GM12878 (cell line): ENCODE measurements around the gene PGF. TPM values are rescaled to one million over a fixed set of nuclear protein-coding genes. Genes with fewer than 3 reads are reported as not detected.

Experiments
- ATAC-seq: fragments of 200-7000 bp; cut with Tn5 transposase; 3 replicates; pipeline ENCODE4 v1.9.1; 2020; ENCODE audit warnings: mild to moderate bottlenecking, moderate library complexity
- BruUV-seq: library from RNA; stranded (reverse); fragments of 400-500 nt; replicated peaks from 2 replicates; lab custom pipeline; 2021; lab: Mats Ljungman, UMichigan
- CTCF ChIA-PET: fragments of 300-600 bp; sonication (Branson Sonifier 250); formaldehyde crosslinking; extraction: SDS; loops from one replicate; lab custom pipeline; 2021; ENCODE audit warnings: inconsistent platforms; lab: Yijun Ruan, JAX
- POLR2A ChIA-PET: fragments of 350-600 bp; formaldehyde crosslinking; extraction: SDS; loops from one replicate; lab custom pipeline; 2021; ENCODE audit warnings: inconsistent platforms; lab: Charles Lee
- RAD21 ChIA-PET: fragments of 300-600 bp; sonication (Branson Sonifier 250); formaldehyde crosslinking; loops from one replicate; lab custom pipeline; 2023; ENCODE audit warnings: antibody characterized with exemption; ENCODE audit not compliant: unreplicated experiment; lab: Charles Lee
- SMC1A ChIA-PET: fragments of 300-600 bp; sonication (Branson Sonifier 250); formaldehyde crosslinking; loops from one replicate; lab custom pipeline; 2023; ENCODE audit not compliant: unreplicated experiment, uncharacterized antibody; lab: Charles Lee
- DNase-seq: peaks from one replicate; pipeline ENCODE4 v3.0.0-alpha.2; 2011; ENCODE audit warnings: low read depth, low spot score
- FAIRE-seq: peaks from 3 replicates; lab custom pipeline; 2011; peaks lifted over from hg19 to GRCh38; lab: Jason Lieb, UNC
- H2AFZ ChIP-seq: 2 replicates; pipeline ENCODE4 v1.6.0; 2011; ENCODE audit warnings: low read depth, low read length, control low read depth; ENCODE audit not compliant: control insufficient read depth
- H3K27ac ChIP-seq: 2 replicates; pipeline ENCODE4 v1.5.1; 2011; ENCODE audit warnings: control low read depth; ENCODE audit not compliant: control insufficient read depth, insufficient read depth
- H3K27me3 ChIP-seq, 2 experiments: replicated peaks in 1 of 2; 2 replicates each; pipeline versions ENCODE4 v1.6.0 to v1.6.1; 2011; ENCODE audit warnings: low read length in 1 of 2; ENCODE audit not compliant: control insufficient read depth in 2 of 2, insufficient read depth in 2 of 2
- H3K36me3 ChIP-seq, 2 experiments: 2 replicates each; pipeline ENCODE4 v1.5.1; 2011; ENCODE audit warnings: low read length in 1 of 2; ENCODE audit not compliant: control insufficient read depth in 2 of 2, insufficient read depth in 2 of 2
- H3K4me1 ChIP-seq: 2 replicates; pipeline ENCODE4 v1.6.1; 2011; ENCODE audit warnings: mild to moderate bottlenecking, low read length, moderate library complexity, mixed read lengths; ENCODE audit not compliant: control insufficient read depth, insufficient read depth
- H3K4me2 ChIP-seq: 2 replicates; pipeline ENCODE4 v1.6.0; 2011; ENCODE audit warnings: control low read depth; ENCODE audit not compliant: control insufficient read depth, insufficient read depth
- H3K4me3 ChIP-seq: fragments of 200-600 bp; sonication (generic); 2 replicates; pipeline ENCODE4 v1.5.1; 2016
- H3K79me2 ChIP-seq: 2 replicates; pipeline ENCODE4 v1.6.0; 2011; ENCODE audit warnings: low read length; ENCODE audit not compliant: control insufficient read depth, insufficient read depth
- H3K9ac ChIP-seq: 2 replicates; pipeline ENCODE4 v1.8.0; 2011; ENCODE audit warnings: low read length, control low read depth, mixed read lengths; ENCODE audit not compliant: control insufficient read depth, insufficient read depth
- H3K9me3 ChIP-seq: replicated peaks from 3 replicates; pipeline ENCODE4 v1.5.1; 2011; ENCODE audit warnings: mild to moderate bottlenecking, low read length; ENCODE audit not compliant: control insufficient read depth, insufficient read depth
- H4K20me1 ChIP-seq: 2 replicates; pipeline ENCODE4 v1.6.0; 2011; ENCODE audit not compliant: control insufficient read depth, insufficient read depth
- EP300 ChIP-seq, 2 experiments: fragments of 150-350 bp in 1 of 2; IDR thresholded peaks; 2 replicates each; pipeline ENCODE4 v1.6.1; 2011 to 2012; ENCODE audit warnings: low read depth in 2 of 2, low read length in 2 of 2, borderline replicate concordance in 1 of 2, improper control_type of control experiment in 1 of 2, inconsistent platforms in 1 of 2; ENCODE audit not compliant: control insufficient read depth in 1 of 2
- ESRRA ChIP-seq: IDR thresholded peaks from 2 replicates; pipeline ENCODE4 v1.6.1; 2012; ENCODE audit warnings: mild to moderate bottlenecking, low read length, improper control_type of control experiment
- FOXK2 ChIP-seq: fragments of 450-650 bp; IDR thresholded peaks from 2 replicates; pipeline ENCODE4 v1.6.1; 2017; ENCODE audit warnings: mild to moderate bottlenecking, moderate library complexity
- NR2C1 ChIP-seq: fragments of 450-650 bp; IDR thresholded peaks from 2 replicates; pipeline ENCODE4 v1.6.1; 2017; ENCODE audit warnings: antibody characterized with exemption, mild to moderate bottlenecking, moderate library complexity
- NR2C2 ChIP-seq: IDR thresholded peaks from 2 replicates; pipeline ENCODE4 v1.6.1; 2011; ENCODE audit warnings: borderline replicate concordance, low read depth; ENCODE audit not compliant: control insufficient read depth, insufficient read length
- NRF1 ChIP-seq: conservative IDR thresholded peaks from 2 replicates; pipeline ENCODE4 v1.6.1; 2011; ENCODE audit warnings: mild to moderate bottlenecking, low read depth, low read length, improper control_type of control experiment
- PAX8 ChIP-seq: fragments of 450-650 bp; IDR thresholded peaks from 2 replicates; pipeline ENCODE4 v1.6.1; 2017; ENCODE audit warnings: mild to moderate bottlenecking, moderate library complexity
- POLR2A ChIP-seq: IDR thresholded peaks from 2 replicates; pipeline ENCODE4 v1.6.1; 2011; ENCODE audit warnings: low read depth, mild to moderate bottlenecking, low read length
- POLR2AphosphoS5 ChIP-seq: IDR thresholded peaks from 2 replicates; pipeline ENCODE4 v1.6.1; 2011; ENCODE audit warnings: mild to moderate bottlenecking, low read length, inconsistent platforms
- RAD51 ChIP-seq: fragments of 450-650 bp; IDR thresholded peaks from 2 replicates; pipeline ENCODE4 v1.6.1; 2016; ENCODE audit warnings: moderate library complexity, mild to moderate bottlenecking, inconsistent platforms
- STAT1 ChIP-seq: fragments of 450-650 bp; conservative IDR thresholded peaks from 2 replicates; pipeline ENCODE4 v1.6.1; 2014; ENCODE audit warnings: antibody characterized with exemption, mild to moderate bottlenecking
- WGBS: methylation state at CpG from one replicate; pipeline ENCODE4 v1.1.6; 2016; ENCODE audit warnings: low lambda C conversion rate; ENCODE audit not compliant: insufficient replicate concordance, insufficient coverage; ENCODE audit errors: missing lambda C conversion rate; 5-methylcytosine and 5-hydroxymethylcytosine counted together
- in situ Hi-C: fragments of 300-500 bp; cut with MboI; formaldehyde crosslinking; loops from 9 replicates; pipeline ENCODE4 v1.14.3; 2018; ENCODE audit warnings: mixed read lengths
- intact Hi-C: fragments of 100-400 bp; cut with micrococcal nuclease; formaldehyde crosslinking; loops from one replicate; pipeline ENCODE4 v1.14.2; 2022; ENCODE audit not compliant: unreplicated experiment
- polyA plus RNA-seq, 11 experiments: library from polyadenylated mRNA; depleted of rRNA in 4 of 11; unstranded in 6 of 11; stranded (reverse) in 5 of 11; fragments of >200 nt; fragmentation: Nextera tagmentation in 4 of 11; fragmentation: Illumina TruSeq in 1 of 11; extraction: Ambion mirVana in 4 of 11; extraction: Trizol in 1 of 11; gene quantifications; 1 replicate in 1 of 11; 2 replicates in 10 of 11; pipeline versions ENCODE4 v1.2.1 to v1.2.3, GENCODE V29; 2011 to 2016; ENCODE audit warnings: inconsistent platforms in 2 of 11, missing spikeins in 2 of 11, low read depth in 1 of 11
- total RNA-seq, 4 experiments: library from RNA; depleted of rRNA in 3 of 4; stranded (reverse); fragments of >200 nt in 3 of 4; fragmentation: Illumina TruSeq in 1 of 4; extraction: Trizol in 1 of 4; gene quantifications; 2 replicates each; pipeline versions ENCODE4 v1.2.1 to v1.2.3, GENCODE V29; 2013 to 2021
- TF ChIP-seq, protein P1 (sequence below): IDR thresholded peaks from 2 replicates; pipeline ENCODE4 v1.6.1; 2011; ENCODE audit warnings: borderline replicate concordance, low read depth, mild to moderate bottlenecking, moderate library complexity, mixed read lengths, low read length; ENCODE audit not compliant: insufficient read depth; ENCODE audit errors: extremely low read length
- TF ChIP-seq, protein P2 (sequence below): IDR thresholded peaks from 2 replicates; pipeline ENCODE4 v1.6.1; 2012; ENCODE audit warnings: low read depth, low read length, improper control_type of control experiment
- TF ChIP-seq, protein P3 (sequence below): fragments of 150-350 bp; IDR thresholded peaks from 2 replicates; pipeline ENCODE4 v1.6.1; 2016; ENCODE audit warnings: low read depth, low read length
- TF ChIP-seq, protein P4 (sequence below): fragments of 450-650 bp; IDR thresholded peaks from 2 replicates; pipeline ENCODE4 v1.6.1; 2016; ENCODE audit warnings: mild to moderate bottlenecking

Gene PGF
- total and polyA plus RNA-seq, 10 of the 15 experiments (the other 5 are each of a cell fraction or from before 2014, with no cell fraction given): 0.11 to 5.5 (median 0.63) TPM

DNA sequence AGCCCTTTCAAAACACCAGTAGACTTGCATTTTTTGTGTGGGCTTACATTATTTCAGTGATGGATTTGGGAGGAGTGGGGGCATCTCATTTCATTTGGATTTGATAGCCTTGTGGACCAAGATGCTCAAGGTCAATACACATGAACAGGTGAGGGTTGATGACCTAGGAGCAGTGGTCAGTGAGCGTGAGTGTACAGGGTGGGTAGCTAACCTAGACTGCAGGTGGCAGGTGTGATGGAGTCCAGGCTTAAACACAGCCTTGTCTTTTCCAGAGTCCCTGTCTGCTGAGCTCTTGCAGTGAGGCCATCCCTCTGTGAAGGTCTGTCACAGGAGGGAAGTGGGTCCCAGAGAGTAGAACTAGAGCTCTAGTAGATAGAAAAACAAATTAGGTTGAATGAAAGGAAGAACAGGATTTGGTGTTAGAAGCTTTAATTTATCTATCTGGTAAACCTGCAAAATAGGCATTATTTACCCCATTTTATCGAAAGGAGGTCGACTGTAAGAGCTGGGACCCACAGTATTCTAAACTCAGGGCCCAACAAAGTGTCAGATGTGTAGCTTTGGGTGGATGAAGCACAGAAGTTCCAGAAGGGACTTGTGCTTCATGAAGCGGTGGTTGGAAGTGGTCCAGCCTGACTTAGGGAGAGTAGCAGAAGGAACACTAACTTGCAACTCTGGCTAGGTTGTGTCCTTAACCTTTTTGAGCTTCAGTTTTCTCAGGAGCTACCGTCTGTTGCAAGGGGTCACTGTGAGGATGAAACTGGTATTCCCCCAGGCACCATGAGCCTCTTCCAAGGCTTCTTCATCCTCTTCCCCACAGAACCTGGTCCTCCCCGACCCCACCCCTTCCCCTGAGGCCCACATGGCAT lies 50.5 kb downstream of the PGF start:
- intact Hi-C loops: loop anchor here (1.0 kb wide), 1 partner anchor 44 kb away; no protein-coding TSS in a partner anchor
- peaks cover 4% of the 10 kb centered on the region; the same call in 1 of the 2 replicates for H3K4me1 ChIP-seq
- ChIA-PET RAD21 (interaction anchor here (0.8 to 5.6 kb wide), 8 partner anchors 10 to 296 kb away, joined by 3 to 114 read pairs (median 3); no protein-coding TSS in a partner anchor), CTCF (interaction anchor here (0.7 to 26.0 kb wide), 38 partner anchors 10 to 411 kb away, joined by 3 to 552 read pairs (median 4); partner anchors contain the start of genes ISCA2, NPC2, PROX2 and YLPM1), POLR2A (interaction anchor here (1.1 to 2.4 kb wide), 3 partner anchors 27 to 183 kb away, joined by 3 to 9 read pairs (median 3); no protein-coding TSS in a partner anchor), SMC1A (interaction anchor here (0.6 to 10.3 kb wide), 18 partner anchors 8 to 332 kb away, joined by 3 to 165 read pairs (median 4); partner anchors contain the start of gene DLST)
- H3K4me2 ChIP-seq: no peak overlapping the region
- H4K20me1 ChIP-seq: no peaks in the 10 kb centered on the region
- no peak; the same call in 2 of the 3 replicates for ATAC-seq
- in situ Hi-C loops: no loop called here
- no peak overlapping the region for H2AFZ ChIP-seq
- no peaks in the 10 kb centered on the region for H3K27me3 ChIP-seq
- no peak for FAIRE-seq
- no peak overlapping the region for H3K4me3 ChIP-seq
- no peaks in the 10 kb centered on the region for H3K79me2 ChIP-seq
- H3K9ac ChIP-seq: no peak overlapping the region
- no peak for DNase-seq
- no TSS peak for BruUV-seq
- H3K9me3 ChIP-seq: no peaks in the 10 kb centered on the region
- no peak overlapping the region for H3K27ac ChIP-seq
- H3K36me3 ChIP-seq: peaks cover 12 to 22% of the 10 kb centered on the region in 2 experiments; a peak in 3 of 4 replicates
- 81% methylated on average over 6 of the region's 6 CpGs for WGBS
- peak; percentile 69 for TF ChIP-seq POLR2A
- TF ChIP-seq NR2C2: no peak
- TF ChIP-seq, protein P1, sequence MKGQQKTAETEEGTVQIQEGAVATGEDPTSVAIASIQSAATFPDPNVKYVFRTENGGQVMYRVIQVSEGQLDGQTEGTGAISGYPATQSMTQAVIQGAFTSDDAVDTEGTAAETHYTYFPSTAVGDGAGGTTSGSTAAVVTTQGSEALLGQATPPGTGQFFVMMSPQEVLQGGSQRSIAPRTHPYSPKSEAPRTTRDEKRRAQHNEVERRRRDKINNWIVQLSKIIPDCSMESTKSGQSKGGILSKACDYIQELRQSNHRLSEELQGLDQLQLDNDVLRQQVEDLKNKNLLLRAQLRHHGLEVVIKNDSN: no peak
- TF ChIP-seq NRF1: no peak
- TF ChIP-seq, protein P2, sequence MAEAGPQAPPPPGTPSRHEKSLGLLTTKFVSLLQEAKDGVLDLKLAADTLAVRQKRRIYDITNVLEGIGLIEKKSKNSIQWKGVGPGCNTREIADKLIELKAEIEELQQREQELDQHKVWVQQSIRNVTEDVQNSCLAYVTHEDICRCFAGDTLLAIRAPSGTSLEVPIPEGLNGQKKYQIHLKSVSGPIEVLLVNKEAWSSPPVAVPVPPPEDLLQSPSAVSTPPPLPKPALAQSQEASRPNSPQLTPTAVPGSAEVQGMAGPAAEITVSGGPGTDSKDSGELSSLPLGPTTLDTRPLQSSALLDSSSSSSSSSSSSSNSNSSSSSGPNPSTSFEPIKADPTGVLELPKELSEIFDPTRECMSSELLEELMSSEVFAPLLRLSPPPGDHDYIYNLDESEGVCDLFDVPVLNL: no peak
- no peak for TF ChIP-seq STAT1
- no peak for TF ChIP-seq NR2C1
- no peak for TF ChIP-seq EP300 (IDR thresholded peaks at IDR 0.05; ENCODE audit: borderline replicate concordance in 1 of 2, control insufficient read depth in 1 of 2, low read depth in 2 of 2, low read length in 2 of 2)
- TF ChIP-seq, protein P3, sequence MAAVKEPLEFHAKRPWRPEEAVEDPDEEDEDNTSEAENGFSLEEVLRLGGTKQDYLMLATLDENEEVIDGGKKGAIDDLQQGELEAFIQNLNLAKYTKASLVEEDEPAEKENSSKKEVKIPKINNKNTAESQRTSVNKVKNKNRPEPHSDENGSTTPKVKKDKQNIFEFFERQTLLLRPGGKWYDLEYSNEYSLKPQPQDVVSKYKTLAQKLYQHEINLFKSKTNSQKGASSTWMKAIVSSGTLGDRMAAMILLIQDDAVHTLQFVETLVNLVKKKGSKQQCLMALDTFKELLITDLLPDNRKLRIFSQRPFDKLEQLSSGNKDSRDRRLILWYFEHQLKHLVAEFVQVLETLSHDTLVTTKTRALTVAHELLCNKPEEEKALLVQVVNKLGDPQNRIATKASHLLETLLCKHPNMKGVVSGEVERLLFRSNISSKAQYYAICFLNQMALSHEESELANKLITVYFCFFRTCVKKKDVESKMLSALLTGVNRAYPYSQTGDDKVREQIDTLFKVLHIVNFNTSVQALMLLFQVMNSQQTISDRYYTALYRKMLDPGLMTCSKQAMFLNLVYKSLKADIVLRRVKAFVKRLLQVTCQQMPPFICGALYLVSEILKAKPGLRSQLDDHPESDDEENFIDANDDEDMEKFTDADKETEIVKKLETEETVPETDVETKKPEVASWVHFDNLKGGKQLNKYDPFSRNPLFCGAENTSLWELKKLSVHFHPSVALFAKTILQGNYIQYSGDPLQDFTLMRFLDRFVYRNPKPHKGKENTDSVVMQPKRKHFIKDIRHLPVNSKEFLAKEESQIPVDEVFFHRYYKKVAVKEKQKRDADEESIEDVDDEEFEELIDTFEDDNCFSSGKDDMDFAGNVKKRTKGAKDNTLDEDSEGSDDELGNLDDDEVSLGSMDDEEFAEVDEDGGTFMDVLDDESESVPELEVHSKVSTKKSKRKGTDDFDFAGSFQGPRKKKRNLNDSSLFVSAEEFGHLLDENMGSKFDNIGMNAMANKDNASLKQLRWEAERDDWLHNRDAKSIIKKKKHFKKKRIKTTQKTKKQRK: no peak
- 0 out of 2 replicates have a peak, but pooled peaks have one; percentile 71 for TF ChIP-seq POLR2AphosphoS5
- TF ChIP-seq, protein P4, sequence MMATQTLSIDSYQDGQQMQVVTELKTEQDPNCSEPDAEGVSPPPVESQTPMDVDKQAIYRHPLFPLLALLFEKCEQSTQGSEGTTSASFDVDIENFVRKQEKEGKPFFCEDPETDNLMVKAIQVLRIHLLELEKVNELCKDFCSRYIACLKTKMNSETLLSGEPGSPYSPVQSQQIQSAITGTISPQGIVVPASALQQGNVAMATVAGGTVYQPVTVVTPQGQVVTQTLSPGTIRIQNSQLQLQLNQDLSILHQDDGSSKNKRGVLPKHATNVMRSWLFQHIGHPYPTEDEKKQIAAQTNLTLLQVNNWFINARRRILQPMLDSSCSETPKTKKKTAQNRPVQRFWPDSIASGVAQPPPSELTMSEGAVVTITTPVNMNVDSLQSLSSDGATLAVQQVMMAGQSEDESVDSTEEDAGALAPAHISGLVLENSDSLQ: no peak
- TF ChIP-seq FOXK2: no peak
- no peak for TF ChIP-seq RAD51
- no peak for TF ChIP-seq ESRRA
- no peak for TF ChIP-seq PAX8
